Peyer's patch (tissue), 4 donors: Measurements from ENCODE around the gene NLGN2.

Experiments
- POLR2A ChIP-seq, 2 donors: fragments of 450-650 bp; IDR thresholded peaks; one replicate each; pipeline ENCODE4 v1.5.1; 2017; ENCODE audit warnings: antibody characterized with exemption in 2 of 2, mild to moderate bottlenecking in 2 of 2, moderate library complexity in 2 of 2
- TF ChIP-seq, protein P1 (sequence below), 6 experiments: fragments of 450-650 bp in 4 of 6; fragments of 200-600 bp in 2 of 6; sonication (generic) in 1 of 6; IDR thresholded peaks; one replicate each; pipeline ENCODE4 v1.5.1; 2017 to 2019; ENCODE audit warnings: antibody characterized with exemption in 6 of 6, mild to moderate bottlenecking in 3 of 6, moderate library complexity in 1 of 6

DNA sequence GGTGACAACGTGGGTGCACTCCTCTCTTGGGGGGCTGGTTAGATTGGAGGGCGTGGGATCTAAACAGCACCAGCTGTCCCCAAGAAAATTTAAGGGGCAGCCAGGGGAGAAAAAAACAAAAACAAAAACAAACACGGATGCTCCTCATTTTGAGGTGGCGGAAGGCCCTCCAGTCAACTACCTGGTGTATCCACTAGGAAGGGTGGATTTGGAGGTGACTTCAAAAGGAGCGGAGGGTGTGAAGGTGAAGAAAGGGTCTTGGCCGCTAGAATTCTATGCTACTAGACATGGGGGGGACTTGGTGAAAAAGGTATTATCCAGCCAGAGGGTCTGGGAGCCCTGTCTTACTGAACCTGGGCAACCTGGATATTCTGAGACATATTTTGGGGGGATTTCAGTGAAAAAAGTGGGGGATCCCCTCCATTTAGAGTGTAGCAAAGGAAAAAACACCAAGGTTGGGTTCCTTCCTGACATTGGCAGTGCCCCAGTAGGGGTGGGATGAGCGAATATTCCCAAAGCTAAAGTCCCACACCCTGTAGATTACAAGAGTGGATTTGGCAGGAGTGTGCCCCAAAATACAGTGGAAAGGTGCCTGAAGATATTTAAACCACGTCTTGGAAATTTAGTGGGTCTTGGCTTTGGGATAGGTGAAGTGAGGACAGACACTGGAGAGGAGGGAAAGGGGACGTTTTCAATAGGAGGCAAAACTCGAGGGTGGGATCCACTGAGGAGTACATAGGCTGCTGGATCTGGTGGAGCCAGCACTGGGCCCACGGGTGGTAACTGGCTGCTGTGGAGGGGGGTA is 31.2 kb downstream of the NLGN2 start:
- TF ChIP-seq, protein P1, sequence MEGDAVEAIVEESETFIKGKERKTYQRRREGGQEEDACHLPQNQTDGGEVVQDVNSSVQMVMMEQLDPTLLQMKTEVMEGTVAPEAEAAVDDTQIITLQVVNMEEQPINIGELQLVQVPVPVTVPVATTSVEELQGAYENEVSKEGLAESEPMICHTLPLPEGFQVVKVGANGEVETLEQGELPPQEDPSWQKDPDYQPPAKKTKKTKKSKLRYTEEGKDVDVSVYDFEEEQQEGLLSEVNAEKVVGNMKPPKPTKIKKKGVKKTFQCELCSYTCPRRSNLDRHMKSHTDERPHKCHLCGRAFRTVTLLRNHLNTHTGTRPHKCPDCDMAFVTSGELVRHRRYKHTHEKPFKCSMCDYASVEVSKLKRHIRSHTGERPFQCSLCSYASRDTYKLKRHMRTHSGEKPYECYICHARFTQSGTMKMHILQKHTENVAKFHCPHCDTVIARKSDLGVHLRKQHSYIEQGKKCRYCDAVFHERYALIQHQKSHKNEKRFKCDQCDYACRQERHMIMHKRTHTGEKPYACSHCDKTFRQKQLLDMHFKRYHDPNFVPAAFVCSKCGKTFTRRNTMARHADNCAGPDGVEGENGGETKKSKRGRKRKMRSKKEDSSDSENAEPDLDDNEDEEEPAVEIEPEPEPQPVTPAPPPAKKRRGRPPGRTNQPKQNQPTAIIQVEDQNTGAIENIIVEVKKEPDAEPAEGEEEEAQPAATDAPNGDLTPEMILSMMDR (IDR thresholded peaks at IDR 0.05): no peak
- TF ChIP-seq POLR2A (IDR thresholded peaks at IDR 0.05): no peak
